Natural killer cell treated with Interleukin-12 subunit alpha and Interleukin-12 subunit beta and Interleukin-15 and Interleukin-18, amount 100 ng/mL, for 72 hours (primary cell): ENCODE data around the gene CLDN6. TPM values are rescaled to one million over a fixed set of nuclear protein-coding genes. Genes with fewer than 3 reads are reported as not detected.

ENCODE experiments used
- ATAC-seq, 2 donors: fragments of 150-1000 bp; cut with Tn5 transposase in 1 of 2; sonication (Bioruptor Pico), chemical (Tn5 transposase) in 1 of 2; 2 replicates each; pipeline ENCODE4 v1.10.0; 2021
- DNase-seq: peaks from one replicate; pipeline ENCODE4 v3.0.0; 2022; ENCODE audit warnings: low spot score
- H3K27ac Mint-ChIP-seq, 2 donors: 1 replicate in 1 of 2; 2 replicates in 1 of 2; pipeline ENCODE4 v1.8.0; 2022; ENCODE audit warnings: mixed read lengths in 2 of 2, mild to moderate bottlenecking in 1 of 2, moderate library complexity in 1 of 2
- H3K27me3 Mint-ChIP-seq, 2 donors: 1 replicate in 1 of 2; 2 replicates in 1 of 2; pipeline ENCODE4 v1.8.0; 2022; ENCODE audit warnings: mixed read lengths in 2 of 2
- H3K36me3 Mint-ChIP-seq: one replicate; pipeline ENCODE4 v1.8.0; 2022; ENCODE audit warnings: mixed read lengths
- H3K4me1 Mint-ChIP-seq, 2 donors: 1 replicate in 1 of 2; 2 replicates in 1 of 2; pipeline ENCODE4 v1.8.0; 2022; ENCODE audit warnings: low read depth in 2 of 2, mixed read lengths in 2 of 2, mild to moderate bottlenecking in 1 of 2
- H3K4me3 Mint-ChIP-seq: one replicate; pipeline ENCODE4 v1.8.0; 2022; ENCODE audit warnings: mixed read lengths
- H3K9me3 Mint-ChIP-seq: 2 replicates; pipeline ENCODE4 v1.8.0; 2022; ENCODE audit warnings: mixed read lengths
- total RNA-seq, 2 donors: library from RNA; stranded (reverse); gene quantifications; one replicate each; pipeline ENCODE4 v1.2.3, GENCODE V29; 2022

CLDN6 gene
- total RNA-seq, 2 donors from 2014 or later, result not detected

GRCh38 chr16:3028716-3029319 lies 10.8 kb upstream of the CLDN6 start:
- peak overlapping the region; percentile 51 for H3K4me3 Mint-ChIP-seq
- H3K4me1 Mint-ChIP-seq, result peaks cover 34 to 36% of the 10 kb centered on the region in 2 donors
- no peak for ATAC-seq
- no peaks in the 10 kb centered on the region for H3K36me3 Mint-ChIP-seq
- H3K27me3 Mint-ChIP-seq, result peaks cover 26 to 30% of the 10 kb centered on the region in 2 donors
- no peaks in the 10 kb centered on the region for H3K9me3 Mint-ChIP-seq
- no peak overlapping the region for H3K27ac Mint-ChIP-seq
- DNase-seq, result no peak

GRCh38 chr16:3027983-3028715 lies 10.2 kb upstream of the CLDN6 start:
- H3K36me3 Mint-ChIP-seq, result no peaks in the 10 kb centered on the region
- peak; percentile 60 to 70 for ATAC-seq
- peak overlapping the region; percentile 53 for H3K4me3 Mint-ChIP-seq
- H3K27me3 Mint-ChIP-seq, result peaks cover 20 to 24% of the 10 kb centered on the region in 2 donors
- H3K27ac Mint-ChIP-seq, result no peak overlapping the region
- H3K4me1 Mint-ChIP-seq, result peaks cover 33 to 37% of the 10 kb centered on the region in 2 donors
- no peaks in the 10 kb centered on the region for H3K9me3 Mint-ChIP-seq
- DNase-seq, result peak; percentile 85

DNA sequence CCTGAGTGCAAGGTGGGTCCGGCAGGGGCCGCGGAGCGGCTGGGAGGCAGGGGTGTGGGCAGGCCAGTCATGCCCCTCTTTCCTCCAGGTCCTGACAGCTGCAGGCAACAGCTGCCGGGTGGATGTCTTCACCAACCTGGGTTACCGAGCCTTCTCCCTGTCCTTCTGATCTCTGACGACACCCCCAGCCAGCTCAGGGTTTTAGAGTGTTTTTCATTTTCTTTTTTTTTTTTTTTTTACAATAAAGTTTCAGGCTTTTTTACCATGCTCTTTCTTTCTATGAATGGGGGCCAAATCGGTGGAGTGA lies 9.5 kb upstream of the CLDN6 start:
- Mint-ChIP-seq H3K36me3 (no peaks in the 10 kb centered on the region), H3K4me3 (no peak overlapping the region), H3K9me3 (no peaks in the 10 kb centered on the region), H3K4me1 (peaks cover 33 to 37% of the 10 kb centered on the region in 2 donors), H3K27ac (no peak overlapping the region), H3K27me3 (peaks cover 13 to 17% of the 10 kb centered on the region in 2 donors)
- DNase-seq (no peak), ATAC-seq (no peak)

- ATAC-seq (no peak), DNase-seq (no peak)
- Mint-ChIP-seq H3K9me3 (no peaks in the 10 kb centered on the region), H3K27ac (no peak overlapping the region), H3K36me3 (no peaks in the 10 kb centered on the region), H3K4me1 (peaks cover 36 to 37% of the 10 kb centered on the region in 2 donors), H3K4me3 (no peak overlapping the region), H3K27me3 (peaks cover 10 to 14% of the 10 kb centered on the region in 2 donors)
These were observed 8.9 kb upstream of the CLDN6 start for GRCh38 chr16:3026609-3027488.

DNA sequence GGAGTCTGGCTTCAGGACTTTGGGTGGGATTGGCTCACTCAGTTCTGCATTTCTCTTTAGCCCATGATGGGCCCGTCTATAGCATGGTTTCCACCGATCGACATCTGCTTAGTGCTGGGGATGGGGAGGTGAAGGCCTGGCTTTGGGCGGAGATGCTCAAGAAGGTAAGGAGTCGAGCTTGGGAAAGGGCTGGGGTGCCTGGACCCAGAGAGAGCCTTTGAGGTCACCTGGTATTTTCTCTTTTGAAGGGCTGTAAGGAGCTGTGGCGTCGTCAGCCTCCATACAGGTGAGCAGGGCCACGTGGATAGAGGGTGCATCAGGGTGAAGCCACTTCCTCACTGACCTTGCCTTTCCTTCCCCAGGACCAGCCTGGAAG lies 8.0 kb upstream of the CLDN6 start:
- Mint-ChIP-seq H3K27ac (no peak overlapping the region), H3K36me3 (no peaks in the 10 kb centered on the region), H3K27me3 (peaks cover 10 to 14% of the 10 kb centered on the region in 2 donors), H3K9me3 (no peaks in the 10 kb centered on the region), H3K4me3 (no peak overlapping the region), H3K4me1 (peaks cover 43 to 44% of the 10 kb centered on the region in 2 donors)
- DNase-seq (no peak), ATAC-seq (no peak)

- Mint-ChIP-seq H3K27me3 (peaks cover 10 to 13% of the 10 kb centered on the region in 2 donors), H3K4me1 (peaks cover 43 to 44% of the 10 kb centered on the region in 2 donors), H3K27ac (no peak overlapping the region), H3K9me3 (no peaks in the 10 kb centered on the region), H3K36me3 (no peaks in the 10 kb centered on the region), H3K4me3 (peak overlapping the region; percentile 17)
- ATAC-seq (no peak), DNase-seq (no peak)
These were observed 7.3 kb upstream of the CLDN6 start for GRCh38 chr16:3025032-3026002.

DNA sequence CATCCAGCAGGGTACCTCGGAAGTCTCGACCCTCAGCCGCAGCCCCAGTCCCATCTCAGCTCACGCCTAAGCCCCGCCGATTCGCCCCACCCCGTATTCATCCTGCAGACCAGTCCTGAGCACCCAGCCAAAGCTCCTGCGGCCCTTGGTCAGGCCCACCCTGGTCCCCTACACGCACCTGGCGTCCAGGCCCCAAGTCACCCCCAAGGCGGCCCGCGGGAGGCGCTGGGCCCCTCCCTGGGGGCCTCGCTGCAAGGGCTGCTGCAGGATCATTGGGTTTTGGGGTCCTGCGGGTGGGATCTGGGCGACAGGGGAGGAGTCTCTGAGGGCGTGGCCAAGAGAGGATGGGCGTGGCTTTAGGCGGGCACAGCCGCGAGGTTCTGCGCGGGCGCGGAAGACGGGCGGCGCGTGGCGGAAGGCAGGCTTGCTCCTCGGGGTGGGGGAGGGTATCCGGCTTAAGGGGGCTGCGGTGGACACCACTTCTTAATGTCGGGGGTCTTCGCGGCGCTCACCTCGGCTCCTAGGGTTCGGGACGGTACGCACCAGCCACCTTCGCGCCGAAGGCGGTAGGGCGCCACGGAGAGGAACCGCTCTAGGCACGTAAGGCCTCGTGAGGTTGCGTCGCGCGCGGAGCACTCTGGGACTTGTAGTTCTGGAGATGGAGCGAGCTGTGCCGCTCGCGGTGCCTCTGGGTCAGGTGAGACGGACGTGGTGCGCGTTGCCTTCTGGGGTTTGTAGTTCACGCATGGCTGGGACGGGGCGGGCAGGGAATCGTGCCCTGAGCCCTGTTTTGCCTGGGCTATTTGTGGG lies 5.9 kb upstream of the CLDN6 start, which contains the start of the genes HCFC1R1 and THOC6:
Gene HCFC1R1, minus strand, starts transcription at position 274 of the 810 bp plus-strand sequence. Its CDS starts 1 bp downstream, at position 273.
Gene THOC6, plus strand, starts transcription at position 367 of the 810 bp plus-strand sequence. Its CDS starts 292 bp downstream, at position 659.
- peaks cover 0 to under 1% of the 10 kb centered on the region in 2 donors for H3K27me3 Mint-ChIP-seq
- ATAC-seq (peak; percentile 90 to 91), DNase-seq (peak; percentile 97)
- no peaks in the 10 kb centered on the region for H3K9me3 Mint-ChIP-seq
- peak within 1 kb of the TSS; percentile 87 to 90 for H3K27ac Mint-ChIP-seq
- peaks cover 37 to 38% of the 10 kb centered on the region in 2 donors for H3K4me1 Mint-ChIP-seq
- H3K36me3 Mint-ChIP-seq, result no peaks in the 10 kb centered on the region
- peak within 1 kb of the TSS; percentile 88 for H3K4me3 Mint-ChIP-seq

DNA sequence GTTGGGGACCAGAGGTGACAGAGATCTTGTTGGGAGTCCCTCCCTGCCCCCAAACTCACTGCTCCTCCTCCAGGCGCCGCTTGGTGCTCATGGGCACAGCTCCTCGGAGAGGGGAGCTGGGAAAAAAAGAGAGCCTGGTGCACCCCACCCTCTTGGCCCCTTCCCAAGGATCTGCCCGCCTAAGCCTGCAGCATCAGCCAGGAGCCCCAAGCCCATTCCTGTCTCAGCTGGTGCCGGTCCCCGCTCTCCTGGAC lies 5.4 kb upstream of the CLDN6 start:
- H3K9me3 Mint-ChIP-seq, result no peaks in the 10 kb centered on the region
- no peak for DNase-seq
- no peak for ATAC-seq
- peak overlapping the region; percentile 87 to 90 for H3K27ac Mint-ChIP-seq
- H3K4me1 Mint-ChIP-seq, result peaks cover 36% of the 10 kb centered on the region in 2 donors
- peak overlapping the region; percentile 88 for H3K4me3 Mint-ChIP-seq
- H3K36me3 Mint-ChIP-seq, result no peaks in the 10 kb centered on the region
- no peaks in the 10 kb centered on the region for H3K27me3 Mint-ChIP-seq

DNA sequence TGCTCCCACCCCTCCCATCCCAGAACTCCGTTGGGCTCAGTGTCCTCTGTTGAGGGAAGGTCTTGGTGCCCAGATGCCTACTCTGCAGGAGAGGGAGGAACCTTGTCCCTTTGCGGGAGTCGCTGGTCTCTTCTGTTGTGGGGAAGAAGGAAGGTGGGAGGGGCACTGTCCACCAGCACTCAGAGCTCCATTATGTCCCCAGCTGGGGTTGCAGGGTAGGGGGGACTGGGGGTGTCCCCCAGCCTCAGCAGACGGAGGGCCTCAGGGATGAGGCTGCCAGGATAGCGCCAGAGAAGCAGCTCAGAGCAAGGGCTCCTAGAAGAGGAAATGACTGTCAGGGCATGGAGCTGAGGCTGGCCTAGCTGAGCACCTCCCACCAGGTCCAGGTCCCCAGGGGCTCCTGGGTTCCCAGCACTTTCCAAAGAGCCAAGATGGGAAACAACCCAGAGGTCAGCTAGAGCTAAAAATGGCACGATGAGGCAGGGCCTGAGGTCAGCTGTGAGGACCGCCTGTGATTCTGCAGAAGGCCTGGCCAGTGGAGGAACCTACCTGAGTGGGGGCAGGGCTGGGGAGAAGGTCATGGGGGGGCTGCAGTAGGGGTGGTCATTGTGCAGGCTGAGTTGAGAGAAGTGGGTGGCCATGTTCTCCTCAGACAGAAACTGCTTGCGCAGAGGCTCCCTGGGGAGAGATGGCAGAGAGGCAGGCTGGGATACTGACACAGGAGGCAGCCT lies 4.9 kb upstream of the CLDN6 start:
- Mint-ChIP-seq H3K27ac (peak overlapping the region; percentile 87 to 90), H3K9me3 (no peaks in the 10 kb centered on the region), H3K4me3 (peak overlapping the region; percentile 88), H3K36me3 (no peaks in the 10 kb centered on the region), H3K27me3 (no peaks in the 10 kb centered on the region), H3K4me1 (peaks cover 32 to 34% of the 10 kb centered on the region in 2 donors)
- DNase-seq (no peak), ATAC-seq (no peak)

DNA sequence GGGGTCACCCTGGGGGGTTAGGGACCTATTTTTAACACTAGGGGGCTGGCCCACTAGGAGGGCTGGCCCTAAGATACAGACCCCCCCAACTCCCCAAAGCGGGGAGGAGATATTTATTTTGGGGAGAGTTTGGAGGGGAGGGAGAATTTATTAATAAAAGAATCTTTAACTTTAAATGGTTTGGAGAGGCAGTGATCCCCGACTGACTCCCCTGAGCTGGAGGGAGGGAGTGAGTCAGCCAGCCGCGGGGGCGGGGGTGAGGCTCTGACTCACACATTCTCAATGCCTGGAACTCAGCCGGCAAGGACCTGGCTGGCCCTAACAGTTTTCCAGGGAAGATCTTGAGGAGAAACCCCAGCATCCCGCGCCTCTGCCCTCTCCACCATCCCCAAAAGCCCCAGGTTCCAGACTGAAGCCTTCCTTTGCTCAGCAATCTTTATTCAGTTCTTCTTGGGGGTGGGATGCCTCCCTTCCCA lies 4.3 kb upstream of the CLDN6 start:
- Mint-ChIP-seq H3K4me3 (peak overlapping the region; percentile 88), H3K27ac (peak overlapping the region; percentile 87 to 90), H3K9me3 (no peaks in the 10 kb centered on the region), H3K4me1 (peaks cover 32% of the 10 kb centered on the region in 2 donors), H3K27me3 (no peaks in the 10 kb centered on the region), H3K36me3 (no peaks in the 10 kb centered on the region)
- ATAC-seq (peak; percentile 48 to 64), DNase-seq (peak; percentile 90)

GRCh38 chr16:3021449-3022207 lies 3.6 kb upstream of the CLDN6 start:
- Mint-ChIP-seq H3K27ac (peak overlapping the region; percentile 87 to 90), H3K27me3 (no peaks in the 10 kb centered on the region), H3K4me1 (peaks cover 32% of the 10 kb centered on the region in 2 donors), H3K9me3 (no peaks in the 10 kb centered on the region), H3K36me3 (no peaks in the 10 kb centered on the region), H3K4me3 (peak overlapping the region; percentile 88)
- DNase-seq (peak; percentile 79), ATAC-seq (peak; percentile 44 to 56)
